Ovary (tissue), 9 donors: ENCODE results near the gene SPDYE3. TPM values are rescaled to one million over a fixed set of nuclear protein-coding genes. Genes with fewer than 3 reads are reported as not detected.

Experiments
- DNase-seq, 5 donors: peaks; one replicate each; pipeline ENCODE4 v3.0.0-alpha.2; 2019 to 2020
- H3K27ac ChIP-seq, 2 donors: fragments of 200-600 bp; one replicate each; pipeline versions ENCODE4 v1.5.1 to v1.8.0; 2019 to 2022
- H3K27me3 ChIP-seq: fragments of 200-600 bp; one replicate; pipeline ENCODE4 v1.8.0; 2022
- H3K36me3 ChIP-seq: fragments of 200-600 bp; sonication (generic); one replicate; pipeline ENCODE4 v1.5.1; 2019
- H3K4me1 ChIP-seq: one replicate; pipeline ENCODE4 v1.8.1; 2013; ENCODE audit warnings: mild to moderate bottlenecking, moderate library complexity; ENCODE audit not compliant: insufficient read depth
- H3K4me3 ChIP-seq: fragments of 200-600 bp; sonication (generic); one replicate; pipeline ENCODE4 v1.5.1; 2017
- H3K9me3 ChIP-seq, 2 donors: fragments of 200-600 bp in 1 of 2; sonication (generic) in 1 of 2; one replicate each; pipeline versions ENCODE4 v1.5.1 to v1.8.1; 2013 to 2019; ENCODE audit warnings: mild to moderate bottlenecking in 1 of 2, moderate library complexity in 1 of 2
- EP300 ChIP-seq: sonication (generic); formaldehyde crosslinking; IDR thresholded peaks from one replicate; pipeline ENCODE4 v1.6.1; 2017; ENCODE audit warnings: antibody characterized with exemption
- POLR2A ChIP-seq: fragments of 450-650 bp; IDR thresholded peaks from one replicate; pipeline ENCODE4 v1.6.1; 2017; ENCODE audit warnings: antibody characterized with exemption, mild to moderate bottlenecking, moderate library complexity
- WGBS, 3 donors: extraction: QIAGEN DNeasy Blood & Tissue Kit in 1 of 3; methylation state at CpG; one replicate each; pipeline versions ENCODE4 v1.1.5 to v1.1.7; 2013 to 2017; 5-methylcytosine and 5-hydroxymethylcytosine counted together
- intact Hi-C, 4 donors: fragments of 100-400 bp; cut with DNase I; formaldehyde crosslinking; loops; one replicate each; pipeline versions ENCODE4 v1.11.0 to v1.15.1; 2022 to 2023
- polyA plus RNA-seq, 2 donors: library from polyadenylated mRNA; stranded (reverse); fragments of 200-250 nt in 1 of 2; fragments of 350-450 nt in 1 of 2; fragmentation: Illumina TruSeq in 1 of 2; extraction: RNeasy Lipid Tissue Mini Kit (QIAGEN cat#74804) in 1 of 2; gene quantifications; one replicate each; pipeline ENCODE4 v1.2.3, GENCODE V29; 2013 to 2014
- total RNA-seq, 7 donors: library from RNA; depleted of rRNA in 2 of 7; stranded (reverse); fragments of >200 nt in 2 of 7; fragmentation: NEBNext Ultra II Directional in 3 of 7; extraction: Animal tissue kit (Norgen Biotek cat#: 25700) in 3 of 7; gene quantifications; one replicate each; pipeline versions ENCODE4 v1.1.0 to v1.2.4, GENCODE V29; 2016 to 2023
- TF ChIP-seq, protein P1 (sequence below), 3 donors: fragments of 450-650 bp in 2 of 3; fragments of 200-600 bp in 1 of 3; IDR thresholded peaks; one replicate each; pipeline versions ENCODE4 v1.5.1 to v1.8.0; 2016 to 2022; ENCODE audit warnings: antibody characterized with exemption in 3 of 3, mild to moderate bottlenecking in 1 of 3
- donor health status: DM: no; HTN: no; CAD: no; lungs with moderate emphysema.
- donor health status: DM: no; HTN: no; CAD: no.
- donor health status: Bipolar disorder and iron deficiency.
- donor health status: DM: yes; HTN: yes; CAD: no.
- donor health status: DM: no; HTN: no; CAD: no.
- donor health status: DM: yes; HTN: yes; CAD: no.

SPDYE3 gene
- total and polyA plus RNA-seq, 9 donors, result 0.12 TPM; not detected in 8

DNA sequence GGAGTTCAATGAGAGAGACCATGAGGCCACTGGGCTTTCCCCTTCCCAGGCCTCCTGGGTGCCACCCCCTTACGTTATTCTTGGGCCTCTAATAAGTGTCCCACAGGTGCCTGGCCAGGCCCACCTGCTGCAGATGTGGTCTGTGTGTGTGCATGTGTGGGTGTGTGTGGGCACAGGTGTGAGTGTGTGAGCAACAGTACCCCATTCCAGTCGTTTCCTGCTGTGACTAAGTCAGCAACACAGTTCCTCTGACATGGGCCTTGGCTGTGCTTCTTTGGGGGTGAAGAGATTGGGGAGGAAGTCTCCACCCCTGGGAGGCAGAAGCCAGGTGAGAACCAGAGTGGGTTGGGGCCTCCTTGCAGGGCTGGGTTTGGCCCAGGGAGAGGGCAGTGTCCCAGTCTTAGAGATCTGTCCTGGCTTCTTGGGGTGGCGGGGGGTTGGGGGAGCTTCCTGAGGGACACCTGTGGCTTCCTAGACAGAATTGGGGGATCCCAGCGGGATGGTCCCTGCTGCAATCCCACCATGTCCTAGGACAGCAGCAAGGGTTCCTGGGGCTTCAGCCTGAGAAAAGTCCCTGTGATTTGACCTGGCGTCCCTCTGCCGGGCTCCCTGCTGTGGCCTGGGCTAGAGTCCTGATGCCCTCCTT lies 46.3 kb downstream of the SPDYE3 start:
- TF ChIP-seq EP300 (no peak), POLR2A (no peak)
- TF ChIP-seq, protein P1, sequence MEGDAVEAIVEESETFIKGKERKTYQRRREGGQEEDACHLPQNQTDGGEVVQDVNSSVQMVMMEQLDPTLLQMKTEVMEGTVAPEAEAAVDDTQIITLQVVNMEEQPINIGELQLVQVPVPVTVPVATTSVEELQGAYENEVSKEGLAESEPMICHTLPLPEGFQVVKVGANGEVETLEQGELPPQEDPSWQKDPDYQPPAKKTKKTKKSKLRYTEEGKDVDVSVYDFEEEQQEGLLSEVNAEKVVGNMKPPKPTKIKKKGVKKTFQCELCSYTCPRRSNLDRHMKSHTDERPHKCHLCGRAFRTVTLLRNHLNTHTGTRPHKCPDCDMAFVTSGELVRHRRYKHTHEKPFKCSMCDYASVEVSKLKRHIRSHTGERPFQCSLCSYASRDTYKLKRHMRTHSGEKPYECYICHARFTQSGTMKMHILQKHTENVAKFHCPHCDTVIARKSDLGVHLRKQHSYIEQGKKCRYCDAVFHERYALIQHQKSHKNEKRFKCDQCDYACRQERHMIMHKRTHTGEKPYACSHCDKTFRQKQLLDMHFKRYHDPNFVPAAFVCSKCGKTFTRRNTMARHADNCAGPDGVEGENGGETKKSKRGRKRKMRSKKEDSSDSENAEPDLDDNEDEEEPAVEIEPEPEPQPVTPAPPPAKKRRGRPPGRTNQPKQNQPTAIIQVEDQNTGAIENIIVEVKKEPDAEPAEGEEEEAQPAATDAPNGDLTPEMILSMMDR (IDR thresholded peaks at IDR 0.05), result no peak
- WGBS, 3 donors, result 86 to 90% (median 87%) methylated on average over 6 of the region's 6 CpGs
- H3K27me3 ChIP-seq, result no peaks in the 10 kb centered on the region
- no peaks in the 10 kb centered on the region for H3K36me3 ChIP-seq
- H3K4me3 ChIP-seq, result no peak overlapping the region
- H3K27ac ChIP-seq, result no peak overlapping the region
- intact Hi-C loops, result loop anchor here in 2 of 4 donors (10.0 kb wide), 2 partner anchors 51 to 1049 kb away; no protein-coding TSS in a partner anchor
- no peaks in the 10 kb centered on the region for H3K9me3 ChIP-seq
- H3K4me1 ChIP-seq, result no peaks in the 10 kb centered on the region
- no peak for DNase-seq

DNA sequence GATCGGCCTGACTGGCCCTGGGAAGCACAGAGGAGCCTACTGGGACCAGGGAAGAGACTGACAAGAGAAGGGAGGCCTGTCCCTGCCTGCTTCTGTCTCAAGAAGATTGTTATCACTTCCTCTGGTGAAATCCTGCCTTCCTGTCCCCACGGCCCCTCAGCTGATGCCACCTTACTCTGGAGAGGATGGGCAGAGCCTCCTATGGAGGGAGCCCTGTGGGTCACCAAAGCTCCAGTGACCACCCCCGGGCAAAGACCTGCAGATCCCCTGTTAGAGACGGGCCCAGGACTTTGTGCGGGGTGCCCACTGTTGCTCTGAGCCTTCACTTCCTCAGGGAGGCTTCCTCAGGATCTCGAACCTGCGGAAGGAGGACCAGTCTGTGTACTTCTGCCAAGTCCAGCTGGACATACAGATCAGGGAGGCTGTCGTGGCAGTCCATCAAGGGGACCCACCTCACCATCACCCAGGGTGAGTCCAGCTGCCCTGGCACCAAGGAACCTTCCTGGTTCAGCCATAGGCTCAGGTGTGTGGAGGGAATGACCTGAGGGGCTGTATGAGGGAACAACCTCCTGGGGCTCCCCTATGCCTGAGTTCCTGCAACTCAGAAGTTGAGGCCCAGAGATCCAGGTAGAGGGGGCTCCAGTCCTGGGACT lies 49.0 kb downstream of the SPDYE3 start:
- TF ChIP-seq, protein P1 (IDR thresholded peaks at IDR 0.05), result no peak
- TF ChIP-seq EP300 (no peak), POLR2A (no peak)
- intact Hi-C loops, result loop anchor here in 2 of 4 donors (10.0 kb wide), 2 partner anchors 48 to 1052 kb away; no protein-coding TSS in a partner anchor
- H3K4me3 ChIP-seq, result no peak overlapping the region
- WGBS, 3 donors, result 91% methylated on average over 8 of the region's 8 CpGs
- DNase-seq, result no peak
- no peaks in the 10 kb centered on the region for H3K9me3 ChIP-seq
- H3K4me1 ChIP-seq, result no peaks in the 10 kb centered on the region
- no peak overlapping the region for H3K27ac ChIP-seq
- H3K36me3 ChIP-seq, result no peaks in the 10 kb centered on the region
- H3K27me3 ChIP-seq, result no peaks in the 10 kb centered on the region

DNA sequence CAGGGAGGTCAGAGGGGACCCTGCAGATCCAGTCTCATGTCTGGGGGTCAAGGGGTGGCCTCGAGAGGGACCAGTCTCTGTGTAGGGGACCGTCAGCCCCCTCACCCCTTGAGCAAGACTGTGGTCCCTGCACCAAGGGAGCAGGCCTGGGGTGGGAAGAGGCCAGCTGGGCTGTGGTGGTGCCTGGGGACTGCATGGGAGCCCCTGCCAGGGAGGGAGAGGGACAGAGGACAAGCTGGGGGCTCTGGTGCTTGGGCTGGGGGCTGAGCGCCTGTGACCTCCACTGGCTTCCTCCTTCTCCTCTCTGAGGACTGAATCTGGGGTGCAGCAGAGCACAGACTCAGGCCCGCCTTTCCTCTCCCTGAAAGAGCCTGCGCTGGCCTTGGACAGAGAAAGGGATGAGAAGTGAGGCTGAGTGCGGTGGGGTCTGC lies 49.6 kb downstream of the SPDYE3 start:
- TF ChIP-seq EP300 (no peak), POLR2A (no peak)
- TF ChIP-seq, protein P1 (IDR thresholded peaks at IDR 0.05), result no peak
- WGBS, 3 donors, result 85 to 93% (median 92%) methylated on average over 6 of the region's 6 CpGs
- no peak for DNase-seq
- Histone ChIP-seq H3K36me3 (no peaks in the 10 kb centered on the region), H3K27me3 (no peaks in the 10 kb centered on the region), H3K9me3 (no peaks in the 10 kb centered on the region), H3K4me1 (no peaks in the 10 kb centered on the region), H3K4me3 (no peak overlapping the region), H3K27ac (no peak overlapping the region)
- intact Hi-C loops, result loop anchor here in 2 of 4 donors (10.0 kb wide), 2 partner anchors 48 to 1052 kb away; no protein-coding TSS in a partner anchor

DNA sequence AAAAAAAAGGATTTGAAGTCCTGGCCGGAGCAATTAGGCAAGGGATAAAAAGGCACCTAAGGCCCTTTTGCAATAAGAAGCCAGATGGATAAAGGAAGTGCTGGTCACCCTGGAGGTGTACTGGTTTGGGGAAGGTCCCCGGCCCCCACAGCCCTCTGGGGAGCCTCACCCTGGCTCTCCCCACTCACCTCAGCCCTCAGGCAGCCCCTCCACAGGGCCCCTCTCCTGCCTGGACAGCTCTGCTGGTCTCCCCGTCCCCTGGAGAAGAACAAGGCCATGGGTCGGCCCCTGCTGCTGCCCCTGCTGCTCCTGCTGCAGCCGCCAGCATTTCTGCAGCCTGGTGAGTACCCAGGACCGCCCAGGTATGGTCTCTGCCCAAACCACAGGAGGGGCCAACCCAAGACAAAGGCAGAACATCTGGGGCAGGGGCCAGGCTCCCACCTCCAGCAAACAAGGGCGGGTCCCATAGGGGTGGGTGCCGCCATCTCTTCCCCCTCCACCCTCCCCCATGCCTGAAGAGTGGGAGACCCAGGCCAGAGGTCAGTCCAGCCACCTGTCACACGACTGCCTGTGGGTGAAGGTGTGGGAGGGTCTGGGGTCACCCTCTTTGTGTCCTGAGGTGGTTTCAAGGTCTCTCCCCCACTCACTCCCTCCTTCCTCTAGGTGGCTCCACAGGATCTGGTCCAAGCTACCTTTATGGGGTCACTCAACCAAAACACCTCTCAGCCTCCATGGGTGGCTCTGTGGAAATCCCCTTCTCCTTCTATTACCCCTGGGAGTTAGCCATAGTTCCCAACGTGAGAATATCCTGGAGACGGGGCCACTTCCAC lies 50.7 kb downstream of the SPDYE3 start, which contains the start of gene PILRB:
Gene PILRB, plus strand, starts transcription at position 91 of the 830 bp plus-strand sequence. Its CDS starts 186 bp downstream, at position 277.
- WGBS, 3 donors, result 69 to 75% (median 71%) methylated on average over 11 of the region's 11 CpGs
- no peak within 1 kb of the TSS for H3K27ac ChIP-seq
- TF ChIP-seq EP300, result no peak
- TF ChIP-seq POLR2A, result no peak
- TF ChIP-seq, protein P1 (IDR thresholded peaks at IDR 0.05), result no peak
- H3K27me3 ChIP-seq, result no peaks in the 10 kb centered on the region
- no peak for DNase-seq
- H3K9me3 ChIP-seq, result no peaks in the 10 kb centered on the region
- intact Hi-C loops, result loop anchor here in 2 of 4 donors (10.0 kb wide), 2 partner anchors 47 to 1053 kb away; no protein-coding TSS in a partner anchor
- no peaks in the 10 kb centered on the region for H3K36me3 ChIP-seq
- H3K4me3 ChIP-seq, result no peak within 1 kb of the TSS
- H3K4me1 ChIP-seq, result no peaks in the 10 kb centered on the region
